Pulmonary artery endothelial cell (primary cell): ENCODE data around the gene NID1. TPM values are rescaled to one million over a fixed set of nuclear protein-coding genes. Genes with fewer than 3 reads are reported as not detected.
A peak's percentile ranks its signal among the peaks of the same experiment; 100 is the strongest.
"Not testable (repeated sequence)": the region's sequence is repeated elsewhere in the genome, so short reads cannot be mapped to it uniquely, and the experiment has no call there.

Experiments
- DNase-seq: peaks from one replicate; pipeline ENCODE4 v3.0.0-alpha.2; 2011; ENCODE audit warnings: low read depth, low spot score
- total RNA-seq: library from RNA; depleted of rRNA; stranded (reverse); fragments of >200 nt; gene quantifications from 2 replicates; pipeline ENCODE4 v1.2.3, GENCODE V29; 2014

NID1 gene
- total RNA-seq, 1 donor from 2014 or later = 64.3 TPM

GRCh38 chr1:236000781-236001180 is 64.1 kb downstream of the NID1 start:
- DNase-seq = no peak

- DNase-seq = peak; percentile 95
Measured at GRCh38 chr1:235999259-235999925, 65.5 kb downstream of the NID1 start.

GRCh38 chr1:235998812-235999211 is 66.1 kb downstream of the NID1 start:
- DNase-seq = no peak

- no peak for DNase-seq
Measured at GRCh38 chr1:235997931-235998330, 67.0 kb downstream of the NID1 start.

GRCh38 chr1:235997049-235997448 is 67.8 kb downstream of the NID1 start:
- DNase-seq = no peak

- DNase-seq = no peak
Measured at GRCh38 chr1:235996048-235996785, 68.7 kb downstream of the NID1 start.

- no peak for DNase-seq
Measured at GRCh38 chr1:235995511-235995910, 69.4 kb downstream of the NID1 start.

GRCh38 chr1:235993652-235994051 is 71.2 kb downstream of the NID1 start:
- DNase-seq = no peak

- no peak for DNase-seq
Measured at GRCh38 chr1:235992868-235993267, 72.0 kb downstream of the NID1 start.

GRCh38 chr1:235992346-235992745 is 72.5 kb downstream of the NID1 start:
- no peak for DNase-seq

- DNase-seq = no peak
Measured at GRCh38 chr1:235990330-235990795, 74.5 kb downstream of the NID1 start.

GRCh38 chr1:235989105-235989504 is 75.8 kb downstream of the NID1 start:
- no peak for DNase-seq

GRCh38 chr1:235986869-235987268 is 78.0 kb downstream of the NID1 start:
- DNase-seq = peak; percentile 87

- peak; percentile 77 for DNase-seq
Measured at GRCh38 chr1:235984041-235984825, 80.7 kb downstream of the NID1 start.

GRCh38 chr1:235980976-235981375 is 83.9 kb downstream of the NID1 start:
- DNase-seq = no peak

- DNase-seq = no peak
Measured at GRCh38 chr1:235979716-235980333, 85.1 kb downstream of the NID1 start.

- DNase-seq = no peak
Measured at GRCh38 chr1:235979176-235979575, 85.7 kb downstream of the NID1 start.

GRCh38 chr1:235976490-235976889 is 88.4 kb downstream of the NID1 start:
- DNase-seq = no peak

GRCh38 chr1:235974616-235975015 is 90.3 kb downstream of the NID1 start:
- DNase-seq = no peak

GRCh38 chr1:235972691-235973090 is 92.2 kb downstream of the NID1 start:
- DNase-seq = not testable (repeated sequence)

GRCh38 chr1:235972311-235972689 is 92.6 kb downstream of the NID1 start:
- no peak for DNase-seq
